Measurements from ENCODE around the gene COL1A1. TPM values are rescaled to one million over a fixed set of nuclear protein-coding genes. Genes with fewer than 3 reads are reported as not detected.

Gene COL1A1
- total and polyA plus RNA-seq, 2 experiments from 2014 or later, result 1,063 to 6,071 TPM

GRCh38 chr17:50214976-50215760 lies 13.7 kb upstream of the COL1A1 start:
- no peaks in the 10 kb centered on the region for H3K9me3 ChIP-seq (ENCODE audit: low read depth)
- no peaks in the 10 kb centered on the region for H3K36me3 ChIP-seq (replicated peaks; ENCODE audit: insufficient read depth, low read depth)
- TF ChIP-seq EZH2 (IDR thresholded peaks at IDR 0.05; ENCODE audit: borderline replicate concordance) (no peak), EZH2phosphoT487 (IDR thresholded peaks at IDR 0.05; ENCODE audit: low read depth, severe bottlenecking, unreplicated experiment) (no peak)
- TF ChIP-seq, protein P1, sequence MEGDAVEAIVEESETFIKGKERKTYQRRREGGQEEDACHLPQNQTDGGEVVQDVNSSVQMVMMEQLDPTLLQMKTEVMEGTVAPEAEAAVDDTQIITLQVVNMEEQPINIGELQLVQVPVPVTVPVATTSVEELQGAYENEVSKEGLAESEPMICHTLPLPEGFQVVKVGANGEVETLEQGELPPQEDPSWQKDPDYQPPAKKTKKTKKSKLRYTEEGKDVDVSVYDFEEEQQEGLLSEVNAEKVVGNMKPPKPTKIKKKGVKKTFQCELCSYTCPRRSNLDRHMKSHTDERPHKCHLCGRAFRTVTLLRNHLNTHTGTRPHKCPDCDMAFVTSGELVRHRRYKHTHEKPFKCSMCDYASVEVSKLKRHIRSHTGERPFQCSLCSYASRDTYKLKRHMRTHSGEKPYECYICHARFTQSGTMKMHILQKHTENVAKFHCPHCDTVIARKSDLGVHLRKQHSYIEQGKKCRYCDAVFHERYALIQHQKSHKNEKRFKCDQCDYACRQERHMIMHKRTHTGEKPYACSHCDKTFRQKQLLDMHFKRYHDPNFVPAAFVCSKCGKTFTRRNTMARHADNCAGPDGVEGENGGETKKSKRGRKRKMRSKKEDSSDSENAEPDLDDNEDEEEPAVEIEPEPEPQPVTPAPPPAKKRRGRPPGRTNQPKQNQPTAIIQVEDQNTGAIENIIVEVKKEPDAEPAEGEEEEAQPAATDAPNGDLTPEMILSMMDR (IDR thresholded peaks at IDR 0.05; ENCODE audit: poor library complexity), result no peak
- H4K20me1 ChIP-seq (ENCODE audit: insufficient read depth, poor library complexity, severe bottlenecking), result no peaks in the 10 kb centered on the region
- no peaks in the 10 kb centered on the region for H3K27me3 ChIP-seq
- H3K4me2 ChIP-seq, result no peak overlapping the region
- peak overlapping the region; percentile 85 for H3K27ac ChIP-seq
- H3K9me2 ChIP-seq (replicated peaks; ENCODE audit: insufficient read depth), result no peaks in the 10 kb centered on the region
- 73% methylated on average over 8 of the region's 8 CpGs for WGBS (ENCODE audit: low lambda C conversion rate, missing lambda C conversion rate)
- no peak overlapping the region for H2AFZ ChIP-seq
- H3K4me3 ChIP-seq, result no peak overlapping the region
- H3K4me1 ChIP-seq (ENCODE audit: insufficient read depth), result peaks cover 43% of the 10 kb centered on the region
- peak; percentile 16 for DNase-seq (ENCODE audit: low spot score)
- H3K79me2 ChIP-seq, result no peaks in the 10 kb centered on the region

- TF ChIP-seq EZH2phosphoT487 (IDR thresholded peaks at IDR 0.05; ENCODE audit: low read depth, severe bottlenecking, unreplicated experiment) (no peak), EZH2 (IDR thresholded peaks at IDR 0.05; ENCODE audit: borderline replicate concordance) (no peak)
- TF ChIP-seq, protein P1 (IDR thresholded peaks at IDR 0.05; ENCODE audit: poor library complexity), result no peak
- peak; percentile 22 for DNase-seq (ENCODE audit: low spot score)
- no peaks in the 10 kb centered on the region for H3K9me3 ChIP-seq (ENCODE audit: low read depth)
- no peaks in the 10 kb centered on the region for H4K20me1 ChIP-seq (ENCODE audit: insufficient read depth, poor library complexity, severe bottlenecking)
- no peak overlapping the region for H3K4me2 ChIP-seq
- peak overlapping the region; percentile 99 for H3K27ac ChIP-seq
- H3K27me3 ChIP-seq, result no peaks in the 10 kb centered on the region
- 80% methylated on average over 9 of the region's 9 CpGs for WGBS (ENCODE audit: low lambda C conversion rate, missing lambda C conversion rate)
- no peak overlapping the region for H2AFZ ChIP-seq
- H3K4me3 ChIP-seq, result no peak overlapping the region
- H3K36me3 ChIP-seq (replicated peaks; ENCODE audit: insufficient read depth, low read depth), result no peaks in the 10 kb centered on the region
- no peaks in the 10 kb centered on the region for H3K79me2 ChIP-seq
- peaks cover 47% of the 10 kb centered on the region for H3K4me1 ChIP-seq (ENCODE audit: insufficient read depth)
- H3K9me2 ChIP-seq (replicated peaks; ENCODE audit: insufficient read depth), result no peaks in the 10 kb centered on the region
Observed at GRCh38 chr17:50213026-50214022, 11.9 kb upstream of the COL1A1 start.

GRCh38 chr17:50212121-50212843 lies 10.9 kb upstream of the COL1A1 start:
- Histone ChIP-seq H3K4me2 (peak overlapping the region; percentile 66), H3K4me3 (no peak overlapping the region), H3K9me3 (ENCODE audit: low read depth) (no peaks in the 10 kb centered on the region), H3K27ac (peak overlapping the region; percentile 99), H3K9me2 (replicated peaks; ENCODE audit: insufficient read depth) (no peaks in the 10 kb centered on the region), H3K27me3 (no peaks in the 10 kb centered on the region), H4K20me1 (ENCODE audit: insufficient read depth, poor library complexity, severe bottlenecking) (no peaks in the 10 kb centered on the region), H3K36me3 (replicated peaks; ENCODE audit: insufficient read depth, low read depth) (no peaks in the 10 kb centered on the region), H3K4me1 (ENCODE audit: insufficient read depth) (peaks cover 48% of the 10 kb centered on the region), H3K79me2 (no peaks in the 10 kb centered on the region), H2AFZ (no peak overlapping the region)
- TF ChIP-seq EZH2phosphoT487 (IDR thresholded peaks at IDR 0.05; ENCODE audit: low read depth, severe bottlenecking, unreplicated experiment), result no peak
- no peak for TF ChIP-seq EZH2 (IDR thresholded peaks at IDR 0.05; ENCODE audit: borderline replicate concordance)
- TF ChIP-seq, protein P1 (IDR thresholded peaks at IDR 0.05; ENCODE audit: poor library complexity), result no peak
- WGBS (ENCODE audit: low lambda C conversion rate, missing lambda C conversion rate), result 61% methylated on average over 15 of the region's 15 CpGs
- DNase-seq (ENCODE audit: low spot score), result peak; percentile 70

All from hepatocyte (in vitro differentiated cells).